Suprapubic skin (tissue), 4 donors: Measurements from ENCODE around the gene GMCL2.

Source experiments
- CTCF ChIP-seq, 2 donors: fragments of 200-600 bp in 1 of 2; fragments of 450-650 bp in 1 of 2; sonication (generic) in 1 of 2; IDR thresholded peaks; one replicate each; pipeline ENCODE4 v1.5.1; 2016 to 2019; ENCODE audit warnings: antibody characterized with exemption in 2 of 2, mild to moderate bottlenecking in 1 of 2, moderate library complexity in 1 of 2
- EP300 ChIP-seq: sonication (generic); formaldehyde crosslinking; IDR thresholded peaks from one replicate; pipeline ENCODE4 v1.6.1; 2017; ENCODE audit warnings: antibody characterized with exemption
- POLR2AphosphoS5 ChIP-seq, 3 donors: sonication (generic); formaldehyde crosslinking; IDR thresholded peaks; one replicate each; pipeline ENCODE4 v1.6.1; 2017; ENCODE audit warnings: antibody characterized with exemption in 3 of 3

- TF ChIP-seq CTCF (IDR thresholded peaks at IDR 0.05) (peak; percentile 23 to 63), POLR2AphosphoS5 (IDR thresholded peaks at IDR 0.05) (no peak), EP300 (no peak)
These were observed 41.0 kb downstream of the GMCL2 start for GRCh38 chr5:178145965-178146820.
